ENCODE measurements around the gene METTL25B.

- TF ChIP-seq CTCF (IDR thresholded peaks at IDR 0.05) (no peak), POLR2A (IDR thresholded peaks at IDR 0.05) (no peak)
These were observed 53.4 kb downstream of the METTL25B start for GRCh38 chr1:156781585-156782186.
